ENCODE data around the gene DDAH1.

Gene DDAH1

DNA sequence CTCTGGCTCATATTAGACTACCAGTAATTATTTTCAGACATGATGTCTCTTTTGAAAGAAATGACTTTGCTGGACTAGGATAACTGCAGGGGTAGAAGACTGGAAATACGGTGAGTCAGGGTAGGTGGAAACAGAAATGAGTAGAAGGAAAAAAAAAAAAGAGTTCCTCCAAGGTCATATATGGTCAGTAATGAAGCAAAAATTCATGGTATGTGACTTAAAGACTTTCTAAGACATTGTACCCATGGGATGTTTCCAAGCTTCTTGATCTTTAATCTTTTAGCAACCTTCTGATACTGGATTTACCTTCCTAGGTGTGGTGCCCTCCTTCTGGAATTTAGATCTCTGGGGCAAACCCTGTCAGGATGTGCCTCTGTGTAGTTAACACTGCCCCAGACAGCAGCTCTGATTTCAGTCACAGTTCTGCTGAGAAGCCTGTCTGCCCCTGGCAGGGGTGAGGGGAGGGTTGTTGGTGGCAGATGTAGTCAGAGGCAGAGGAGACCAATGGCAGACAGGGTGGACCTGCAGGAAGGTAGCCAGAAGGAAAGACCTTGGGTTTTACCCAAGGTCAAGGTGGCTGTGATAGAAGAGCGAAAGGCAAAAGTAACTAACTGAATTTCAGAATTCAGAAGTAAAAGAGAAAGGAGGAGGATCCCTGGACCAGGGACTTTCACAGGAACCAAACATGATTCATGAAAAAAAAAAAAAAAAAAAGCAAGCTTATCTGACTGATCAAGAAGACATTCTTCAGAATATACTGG lies 144.4 kb downstream of the DDAH1 start:
- TF ChIP-seq TAF1 (IDR thresholded peaks at IDR 0.05; ENCODE audit: borderline replicate concordance, low read depth, low read length) = no peak
- TF ChIP-seq POLR2AphosphoS5 (IDR thresholded peaks at IDR 0.05; ENCODE audit: low read depth, low read length) = no peak
- TF ChIP-seq POLR2A (IDR thresholded peaks at IDR 0.05; ENCODE audit: low read depth, low read length) = no peak
- FAIRE-seq (no peak), DNase-seq (ENCODE audit: insufficient read length) (no peak)

DNA sequence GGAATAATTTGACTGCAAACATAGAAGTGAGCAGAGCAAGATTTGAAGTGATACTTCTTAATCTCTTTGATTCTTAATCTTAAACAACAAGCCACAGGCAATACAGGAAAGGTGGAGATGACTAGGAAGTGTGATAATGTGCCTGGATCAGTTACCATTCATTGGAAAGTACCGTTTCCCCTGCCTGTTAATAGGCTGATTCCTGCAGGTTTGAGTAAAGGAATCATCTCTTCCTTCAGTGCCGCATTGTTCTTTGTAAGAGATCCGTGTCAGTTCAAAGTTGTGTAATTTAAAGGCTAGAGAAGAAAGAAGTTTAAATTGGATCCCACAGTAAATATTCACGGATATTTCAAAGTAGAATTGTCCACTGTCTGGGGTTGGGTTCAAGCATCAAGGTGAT lies 145.0 kb downstream of the DDAH1 start:
- FAIRE-seq = no peak
- TF ChIP-seq POLR2AphosphoS5 (IDR thresholded peaks at IDR 0.05; ENCODE audit: low read depth, low read length) (no peak), POLR2A (IDR thresholded peaks at IDR 0.05; ENCODE audit: low read depth, low read length) (no peak), TAF1 (IDR thresholded peaks at IDR 0.05; ENCODE audit: borderline replicate concordance, low read depth, low read length) (no peak)
- no peak for DNase-seq (ENCODE audit: insufficient read length)

DNA sequence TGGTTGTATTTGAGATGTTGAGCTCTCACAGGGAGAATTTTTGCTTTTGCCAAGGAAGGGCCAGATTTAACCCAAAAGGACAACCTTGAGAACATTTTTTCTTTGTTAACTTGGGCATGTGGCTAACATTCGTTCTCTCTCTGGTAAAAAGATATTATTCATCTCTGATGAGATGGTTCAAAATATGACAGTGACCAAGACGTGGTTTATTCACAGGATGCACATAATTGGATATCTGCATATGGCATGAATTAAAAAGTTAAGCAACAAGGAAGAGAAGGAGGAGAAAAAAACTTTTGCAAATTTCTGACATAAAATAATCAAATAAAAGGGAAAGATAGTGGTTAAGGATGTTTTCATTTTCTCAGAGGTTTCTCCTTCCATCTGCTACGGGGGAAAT lies 145.5 kb downstream of the DDAH1 start:
- DNase-seq (ENCODE audit: insufficient read length) (no peak), FAIRE-seq (no peak)
- TF ChIP-seq POLR2A (IDR thresholded peaks at IDR 0.05; ENCODE audit: low read depth, low read length) (no peak), POLR2AphosphoS5 (IDR thresholded peaks at IDR 0.05; ENCODE audit: low read depth, low read length) (no peak), TAF1 (IDR thresholded peaks at IDR 0.05; ENCODE audit: borderline replicate concordance, low read depth, low read length) (no peak)

DNA sequence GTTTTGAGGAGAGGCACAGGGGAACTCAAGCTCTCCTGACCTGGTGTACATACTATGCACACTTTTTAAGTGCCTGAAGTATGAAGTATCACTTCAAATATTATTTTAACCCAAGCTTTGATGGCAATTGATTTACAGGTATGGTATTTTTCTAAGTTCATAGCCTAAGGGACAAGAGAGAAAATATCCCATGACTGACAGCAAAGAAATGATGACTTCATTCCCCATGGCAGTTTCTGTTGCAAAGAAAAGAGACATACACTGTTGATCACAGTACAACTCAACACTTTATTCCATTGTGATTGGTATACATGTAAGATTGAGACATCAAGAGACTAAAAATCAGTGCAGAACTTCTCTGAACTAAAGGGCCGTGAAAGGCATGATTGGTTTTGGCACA lies 146.7 kb downstream of the DDAH1 start:
- no peak for DNase-seq (ENCODE audit: insufficient read length)
- no peak for FAIRE-seq
- TF ChIP-seq TAF1 (IDR thresholded peaks at IDR 0.05; ENCODE audit: borderline replicate concordance, low read depth, low read length) (no peak), POLR2AphosphoS5 (IDR thresholded peaks at IDR 0.05; ENCODE audit: low read depth, low read length) (no peak), POLR2A (IDR thresholded peaks at IDR 0.05; ENCODE audit: low read depth, low read length) (no peak)

DNA sequence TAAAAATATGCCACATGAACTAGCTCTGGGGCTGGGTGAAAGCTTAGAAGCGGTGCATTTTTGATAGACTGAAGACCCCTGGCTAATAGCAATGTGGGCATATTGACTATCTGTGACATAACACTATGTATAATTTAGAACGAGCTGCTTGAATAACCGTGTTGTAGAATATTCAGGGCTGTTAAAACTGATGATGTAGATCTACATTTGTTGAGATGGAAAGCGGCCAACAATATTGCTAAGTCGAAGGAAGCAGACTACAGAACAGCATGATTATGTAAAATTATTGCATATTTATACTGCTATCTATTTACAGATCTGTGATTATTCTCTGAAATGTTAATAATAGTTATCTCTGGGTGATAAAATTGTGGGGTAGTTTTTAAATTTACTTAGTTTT lies 147.4 kb downstream of the DDAH1 start:
- DNase-seq (ENCODE audit: insufficient read length) (no peak), FAIRE-seq (no peak)
- TF ChIP-seq TAF1 (IDR thresholded peaks at IDR 0.05; ENCODE audit: borderline replicate concordance, low read depth, low read length) (no peak), POLR2A (IDR thresholded peaks at IDR 0.05; ENCODE audit: low read depth, low read length) (no peak), POLR2AphosphoS5 (IDR thresholded peaks at IDR 0.05; ENCODE audit: low read depth, low read length) (no peak)

DNA sequence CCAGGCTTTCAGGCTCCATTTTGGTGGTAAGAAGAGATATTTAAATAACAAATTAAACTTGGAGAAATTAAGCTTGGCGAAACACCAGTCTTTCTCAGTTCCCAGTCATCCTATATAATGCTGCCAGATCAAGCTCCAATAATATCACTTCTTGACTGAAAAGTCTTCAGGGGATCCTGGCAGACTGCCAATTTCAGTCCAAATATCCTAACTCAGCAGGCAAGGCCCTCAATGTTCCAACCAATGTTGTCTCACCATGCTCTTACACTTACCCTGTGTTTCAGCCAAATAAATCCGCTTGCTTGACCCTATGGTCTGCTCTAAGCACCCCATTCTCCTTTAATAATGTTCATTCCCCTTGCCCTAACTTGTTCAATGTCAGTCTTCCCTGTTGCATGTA lies 148.6 kb downstream of the DDAH1 start:
- FAIRE-seq = no peak
- TF ChIP-seq POLR2AphosphoS5 (IDR thresholded peaks at IDR 0.05; ENCODE audit: low read depth, low read length) (no peak), TAF1 (IDR thresholded peaks at IDR 0.05; ENCODE audit: borderline replicate concordance, low read depth, low read length) (no peak), POLR2A (IDR thresholded peaks at IDR 0.05; ENCODE audit: low read depth, low read length) (no peak)
- no peak for DNase-seq (ENCODE audit: insufficient read length)

DNA sequence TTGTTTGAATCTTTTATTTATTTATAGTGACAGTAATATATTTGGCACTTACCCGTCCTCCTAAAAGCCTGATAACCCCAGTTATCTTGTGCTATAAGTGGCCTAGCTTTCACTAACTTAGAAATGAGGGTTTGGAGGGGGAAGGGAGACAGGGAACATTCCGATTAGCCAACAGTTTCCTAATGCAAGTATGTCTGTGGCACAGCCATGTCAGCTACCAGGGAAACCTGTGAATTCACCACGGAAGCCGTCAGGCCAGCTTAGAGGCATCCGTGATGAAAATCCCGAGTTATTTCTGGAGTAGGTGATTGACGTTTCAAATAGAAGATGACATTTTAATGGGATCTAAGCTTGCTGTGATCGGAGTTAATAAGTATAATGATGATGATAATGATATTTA lies 149.2 kb downstream of the DDAH1 start:
- FAIRE-seq (no peak), DNase-seq (ENCODE audit: insufficient read length) (no peak)
- TF ChIP-seq TAF1 (IDR thresholded peaks at IDR 0.05; ENCODE audit: borderline replicate concordance, low read depth, low read length) = no peak
- no peak for TF ChIP-seq POLR2AphosphoS5 (IDR thresholded peaks at IDR 0.05; ENCODE audit: low read depth, low read length)
- TF ChIP-seq POLR2A (IDR thresholded peaks at IDR 0.05; ENCODE audit: low read depth, low read length) = no peak

DNA sequence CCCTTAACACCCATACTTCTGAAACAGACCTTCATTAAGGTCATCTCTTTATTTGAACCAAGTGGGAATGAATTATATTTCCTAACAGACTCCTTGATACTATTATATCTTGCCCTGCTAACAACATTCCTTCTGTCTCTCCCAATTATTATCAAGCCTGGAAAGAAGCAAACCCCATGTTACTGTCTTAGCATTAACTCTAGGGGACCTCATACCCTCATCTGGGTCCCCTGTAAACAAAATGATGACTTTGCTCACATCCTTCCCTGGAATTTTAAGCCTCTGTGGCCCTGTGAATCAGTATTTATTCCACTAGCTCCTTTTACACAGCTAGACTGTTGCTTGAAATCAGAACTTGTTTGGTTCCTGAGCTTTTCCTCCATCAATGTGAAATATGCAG lies 150.2 kb downstream of the DDAH1 start:
- FAIRE-seq (no peak), DNase-seq (ENCODE audit: insufficient read length) (no peak)
- TF ChIP-seq TAF1 (IDR thresholded peaks at IDR 0.05; ENCODE audit: borderline replicate concordance, low read depth, low read length) (no peak), POLR2A (IDR thresholded peaks at IDR 0.05; ENCODE audit: low read depth, low read length) (no peak), POLR2AphosphoS5 (IDR thresholded peaks at IDR 0.05; ENCODE audit: low read depth, low read length) (no peak)

DNA sequence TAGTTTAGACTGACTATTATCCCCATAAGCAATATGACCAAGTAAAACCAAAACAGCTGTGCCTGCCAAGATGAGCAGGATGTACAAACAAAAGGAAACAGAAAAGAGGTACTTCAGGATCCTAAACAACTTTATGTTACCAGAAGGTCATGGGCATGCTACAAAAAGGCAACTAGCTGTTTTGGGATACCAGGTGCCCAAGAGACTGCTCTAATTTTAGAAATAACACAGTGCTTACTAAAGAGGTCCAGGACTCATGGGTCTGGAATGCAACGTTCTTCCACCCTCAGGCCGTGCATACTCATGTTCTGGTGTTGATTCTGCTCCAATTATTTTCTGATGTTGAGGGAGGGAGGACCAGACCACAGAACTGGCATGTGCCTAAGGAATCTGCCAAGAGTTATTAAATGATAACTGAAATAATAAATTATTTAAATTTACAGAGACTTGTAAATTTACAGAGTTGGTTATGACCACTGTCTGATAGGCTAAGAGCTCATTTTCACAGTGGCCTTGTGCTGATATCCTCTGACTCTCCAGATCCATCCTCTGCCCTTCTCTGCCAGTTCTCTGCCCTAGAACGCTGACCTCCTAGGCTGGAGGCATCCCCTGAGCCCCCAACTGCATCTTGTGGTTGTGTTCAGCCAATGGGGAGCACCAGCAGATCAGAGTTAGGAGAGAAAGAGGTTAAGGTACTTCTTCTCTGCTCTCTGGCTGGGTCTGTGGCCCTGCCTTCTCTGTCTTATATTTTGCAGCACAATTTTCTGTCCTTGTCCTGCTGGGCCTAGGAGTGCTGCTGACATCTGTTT lies 150.9 kb downstream of the DDAH1 start:
- TF ChIP-seq POLR2A (IDR thresholded peaks at IDR 0.05; ENCODE audit: low read depth, low read length) = no peak
- no peak for TF ChIP-seq TAF1 (IDR thresholded peaks at IDR 0.05; ENCODE audit: borderline replicate concordance, low read depth, low read length)
- no peak for TF ChIP-seq POLR2AphosphoS5 (IDR thresholded peaks at IDR 0.05; ENCODE audit: low read depth, low read length)
- DNase-seq (ENCODE audit: insufficient read length) (no peak), FAIRE-seq (no peak)

DNA sequence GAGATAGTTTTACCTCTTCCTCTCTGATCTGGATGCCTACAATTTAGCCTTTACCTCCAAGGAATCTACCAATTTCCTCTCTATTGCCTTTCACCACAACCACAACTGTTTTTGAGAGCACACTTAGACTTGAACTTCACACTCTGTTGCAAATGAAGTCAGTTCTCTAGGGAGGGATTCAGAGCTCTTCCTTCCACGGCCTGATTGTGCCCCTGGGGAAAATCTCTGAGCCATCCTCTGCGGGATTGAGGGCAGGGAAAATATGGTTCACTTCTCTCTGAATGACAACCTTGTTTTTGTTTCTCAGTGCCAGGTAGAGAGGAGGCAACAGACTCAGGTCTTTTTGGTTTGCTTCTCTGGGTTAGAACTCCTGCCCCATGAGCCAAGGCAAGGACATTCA lies 153.1 kb downstream of the DDAH1 start:
- no peak for DNase-seq (ENCODE audit: insufficient read length)
- FAIRE-seq = no peak
- TF ChIP-seq TAF1 (IDR thresholded peaks at IDR 0.05; ENCODE audit: borderline replicate concordance, low read depth, low read length) (no peak), POLR2A (IDR thresholded peaks at IDR 0.05; ENCODE audit: low read depth, low read length) (no peak), POLR2AphosphoS5 (IDR thresholded peaks at IDR 0.05; ENCODE audit: low read depth, low read length) (no peak)

DNA sequence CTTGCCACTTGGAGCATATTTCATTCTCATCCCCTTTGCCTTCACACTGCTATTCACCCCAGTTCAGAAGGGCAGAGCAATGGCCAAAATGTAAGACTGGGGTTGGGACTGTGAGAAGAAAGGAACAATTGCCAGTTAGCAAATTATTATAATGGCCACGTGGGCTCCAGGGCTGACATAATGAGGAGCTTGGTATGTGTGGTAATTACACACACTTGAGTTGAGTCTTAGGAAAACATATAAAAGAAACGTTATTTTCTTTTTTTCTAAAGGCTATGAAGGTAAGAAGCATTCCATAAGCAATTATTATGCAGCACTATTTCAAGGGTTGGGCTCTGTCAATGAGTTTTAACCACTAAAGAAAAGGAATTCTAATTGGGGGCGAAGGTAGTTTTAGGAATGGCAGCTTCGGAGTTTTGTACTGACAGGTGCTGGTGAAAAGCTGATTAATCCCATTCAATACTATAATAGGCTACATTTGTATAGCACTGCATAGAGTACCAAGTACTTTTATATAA lies 156.1 kb downstream of the DDAH1 start:
- no peak for TF ChIP-seq TAF1 (IDR thresholded peaks at IDR 0.05; ENCODE audit: borderline replicate concordance, low read depth, low read length)
- no peak for TF ChIP-seq POLR2AphosphoS5 (IDR thresholded peaks at IDR 0.05; ENCODE audit: low read depth, low read length)
- TF ChIP-seq POLR2A (IDR thresholded peaks at IDR 0.05; ENCODE audit: low read depth, low read length) = no peak
- DNase-seq (ENCODE audit: insufficient read length) (no peak), FAIRE-seq (peak; percentile 14)
